SK-N-SH treated with all-trans-retinoic acid at 6 μM for 48 hours (cell line): ENCODE data around the gene SUSD3.

ENCODE experiments used
- ATAC-seq: fragments of 200-7000 bp; cut with Tn5 transposase; 3 replicates; pipeline ENCODE4 v1.9.1; 2020; ENCODE audit warnings: mild to moderate bottlenecking, moderate library complexity
- ARNTL ChIP-seq: fragments of 450-650 bp; formaldehyde crosslinking; IDR thresholded peaks from 2 replicates; pipeline ENCODE4 v1.5.0; 2020; ENCODE audit warnings: low read depth, mild to moderate bottlenecking, moderate library complexity, borderline replicate concordance
- BACH2 ChIP-seq: fragments of 250-450 bp; sonication (Bioruptor Pico); IDR thresholded peaks from 2 replicates; pipeline ENCODE4 v1.9.0; 2021; ENCODE audit warnings: mild to moderate bottlenecking, borderline replicate concordance
- CSDC2 ChIP-seq: fragments of 250-450 bp; sonication (Bioruptor Pico); IDR thresholded peaks from 2 replicates; pipeline ENCODE4 v1.5.0; 2020; ENCODE audit warnings: mild to moderate bottlenecking, moderate library complexity
- ESRRG ChIP-seq: fragments of 250-450 bp; sonication (Bioruptor Pico); IDR thresholded peaks from 2 replicates; pipeline ENCODE4 v1.6.1; 2021; ENCODE audit warnings: mild to moderate bottlenecking
- GLIS3 ChIP-seq: fragments of 250-450 bp; sonication (Bioruptor Pico); IDR thresholded peaks from 2 replicates; pipeline ENCODE4 v1.5.0; 2020; ENCODE audit warnings: mild to moderate bottlenecking, moderate library complexity
- ISL1 ChIP-seq: fragments of 250-450 bp; sonication (Bioruptor Pico); IDR thresholded peaks from 2 replicates; pipeline ENCODE4 v2.1.2; 2022; ENCODE audit warnings: mild to moderate bottlenecking, moderate library complexity
- OSR1 ChIP-seq: fragments of 250-450 bp; sonication (Bioruptor Pico); IDR thresholded peaks from 2 replicates; pipeline ENCODE4 v1.8.0; 2022; ENCODE audit warnings: moderate library complexity, mild to moderate bottlenecking, inconsistent platforms
- PATZ1 ChIP-seq: fragments of 250-450 bp; sonication (Bioruptor Pico); IDR thresholded peaks from 2 replicates; pipeline ENCODE4 v1.8.0; 2020; ENCODE audit warnings: mild to moderate bottlenecking, moderate library complexity, borderline replicate concordance
- POU6F1 ChIP-seq: fragments of 250-450 bp; sonication (Bioruptor Pico); IDR thresholded peaks from 2 replicates; pipeline ENCODE4 v1.8.0; 2021; ENCODE audit warnings: low read depth, mild to moderate bottlenecking, moderate library complexity, borderline replicate concordance
- RARB ChIP-seq: fragments of 250-450 bp; sonication (Bioruptor Pico); IDR thresholded peaks from 2 replicates; pipeline ENCODE4 v1.8.0; 2021; ENCODE audit warnings: mild to moderate bottlenecking, moderate library complexity
- SNAI2 ChIP-seq: fragments of 250-450 bp; sonication (Bioruptor Pico); IDR thresholded peaks from 2 replicates; pipeline ENCODE4 v1.5.0; 2020; ENCODE audit warnings: mild to moderate bottlenecking, moderate library complexity
- TCF4 ChIP-seq: fragments of 250-450 bp; sonication (Bioruptor Pico); IDR thresholded peaks from 2 replicates; pipeline ENCODE4 v1.8.0; 2021; ENCODE audit warnings: mild to moderate bottlenecking, moderate library complexity, borderline replicate concordance
- TOX ChIP-seq: fragments of 250-450 bp; sonication (Bioruptor Pico); IDR thresholded peaks from 2 replicates; pipeline ENCODE4 v1.8.0; 2021; ENCODE audit warnings: mild to moderate bottlenecking, moderate library complexity, borderline replicate concordance
- ZC3H10 ChIP-seq: fragments of 250-450 bp; sonication (Bioruptor Pico); IDR thresholded peaks from 2 replicates; pipeline ENCODE4 v1.5.1; 2021; ENCODE audit warnings: mild to moderate bottlenecking, moderate library complexity
- ZFP3 ChIP-seq: fragments of 250-450 bp; sonication (Bioruptor Pico); IDR thresholded peaks from 2 replicates; pipeline ENCODE4 v1.5.0; 2020; ENCODE audit warnings: mild to moderate bottlenecking, moderate library complexity
- ZFP30 ChIP-seq: fragments of 450-650 bp; formaldehyde crosslinking; IDR thresholded peaks from 2 replicates; pipeline ENCODE4 v1.5.0; 2022; ENCODE audit warnings: mild to moderate bottlenecking, moderate library complexity
- ZNF565 ChIP-seq: fragments of 450-650 bp; formaldehyde crosslinking; conservative IDR thresholded peaks from 2 replicates; pipeline ENCODE4 v1.5.0; 2020; ENCODE audit warnings: low read depth, mild to moderate bottlenecking, moderate library complexity
- ZNF70 ChIP-seq: fragments of 450-650 bp; formaldehyde crosslinking; IDR thresholded peaks from 2 replicates; pipeline ENCODE4 v1.5.0; 2020; ENCODE audit warnings: mild to moderate bottlenecking, moderate library complexity
- TF ChIP-seq, protein P1 (sequence below): fragments of 250-450 bp; sonication (Bioruptor Pico); IDR thresholded peaks from 2 replicates; pipeline ENCODE4 v1.5.1; 2021; ENCODE audit warnings: mild to moderate bottlenecking, moderate library complexity
- TF ChIP-seq, protein P2 (sequence below): fragments of 250-450 bp; sonication (Bioruptor Pico); IDR thresholded peaks from 2 replicates; pipeline ENCODE4 v1.5.1; 2020; ENCODE audit warnings: low read depth, mild to moderate bottlenecking, moderate library complexity
- TF ChIP-seq, protein P3 (sequence below): fragments of 250-450 bp; sonication (Bioruptor Pico); IDR thresholded peaks from 2 replicates; pipeline ENCODE4 v1.5.0; 2020; ENCODE audit warnings: mild to moderate bottlenecking, moderate library complexity

The SUSD3 gene

DNA sequence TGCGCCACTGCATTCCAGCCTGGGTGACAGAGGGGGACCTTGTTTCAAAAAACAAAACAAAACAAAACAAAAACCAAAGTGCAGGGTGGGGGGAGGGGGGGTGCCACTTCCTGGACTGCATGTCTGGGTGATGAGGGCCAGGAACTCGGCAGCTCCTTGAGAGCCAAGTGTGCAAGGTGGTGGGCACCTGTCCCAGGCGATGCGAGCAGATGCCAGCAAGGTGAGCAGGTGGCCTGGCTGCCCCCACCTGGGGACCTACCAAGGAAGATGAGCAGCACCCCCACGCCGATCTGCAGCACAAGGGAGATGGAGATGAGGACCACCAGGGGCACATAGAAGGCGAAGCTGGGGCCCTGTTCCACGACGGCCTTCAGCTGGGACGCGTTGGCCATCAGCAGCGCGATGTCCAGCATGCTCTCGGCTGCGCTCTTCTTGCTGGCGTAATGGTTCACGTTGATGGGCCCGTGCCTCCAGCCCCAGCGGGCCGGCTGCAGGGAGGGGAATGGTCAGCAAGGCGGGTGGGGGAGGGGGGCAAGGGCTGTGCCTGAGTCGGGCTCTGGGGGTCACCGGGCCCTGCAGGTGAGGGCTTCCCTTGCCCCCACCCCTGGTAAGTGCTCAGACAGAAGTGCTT lies 67.8 kb downstream of the SUSD3 start:
- ATAC-seq: no peak
- no peak for TF ChIP-seq ZNF70 (CRISPR knock-in tag)
- TF ChIP-seq OSR1: no peak
- TF ChIP-seq CSDC2 (CRISPR knock-in tag): no peak
- TF ChIP-seq TOX: no peak
- no peak for TF ChIP-seq TCF4 (CRISPR knock-in tag)
- TF ChIP-seq BACH2 (CRISPR knock-in tag): no peak
- TF ChIP-seq, protein P1, sequence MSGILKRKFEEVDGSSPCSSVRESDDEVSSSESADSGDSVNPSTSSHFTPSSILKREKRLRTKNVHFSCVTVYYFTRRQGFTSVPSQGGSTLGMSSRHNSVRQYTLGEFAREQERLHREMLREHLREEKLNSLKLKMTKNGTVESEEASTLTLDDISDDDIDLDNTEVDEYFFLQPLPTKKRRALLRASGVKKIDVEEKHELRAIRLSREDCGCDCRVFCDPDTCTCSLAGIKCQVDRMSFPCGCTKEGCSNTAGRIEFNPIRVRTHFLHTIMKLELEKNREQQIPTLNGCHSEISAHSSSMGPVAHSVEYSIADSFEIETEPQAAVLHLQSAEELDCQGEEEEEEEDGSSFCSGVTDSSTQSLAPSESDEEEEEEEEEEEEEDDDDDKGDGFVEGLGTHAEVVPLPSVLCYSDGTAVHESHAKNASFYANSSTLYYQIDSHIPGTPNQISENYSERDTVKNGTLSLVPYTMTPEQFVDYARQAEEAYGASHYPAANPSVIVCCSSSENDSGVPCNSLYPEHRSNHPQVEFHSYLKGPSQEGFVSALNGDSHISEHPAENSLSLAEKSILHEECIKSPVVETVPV: no peak
- TF ChIP-seq ZC3H10 (CRISPR knock-in tag): no peak
- TF ChIP-seq ARNTL (CRISPR knock-in tag): no peak
- no peak for TF ChIP-seq ZFP30 (CRISPR knock-in tag)
- TF ChIP-seq, protein P2, sequence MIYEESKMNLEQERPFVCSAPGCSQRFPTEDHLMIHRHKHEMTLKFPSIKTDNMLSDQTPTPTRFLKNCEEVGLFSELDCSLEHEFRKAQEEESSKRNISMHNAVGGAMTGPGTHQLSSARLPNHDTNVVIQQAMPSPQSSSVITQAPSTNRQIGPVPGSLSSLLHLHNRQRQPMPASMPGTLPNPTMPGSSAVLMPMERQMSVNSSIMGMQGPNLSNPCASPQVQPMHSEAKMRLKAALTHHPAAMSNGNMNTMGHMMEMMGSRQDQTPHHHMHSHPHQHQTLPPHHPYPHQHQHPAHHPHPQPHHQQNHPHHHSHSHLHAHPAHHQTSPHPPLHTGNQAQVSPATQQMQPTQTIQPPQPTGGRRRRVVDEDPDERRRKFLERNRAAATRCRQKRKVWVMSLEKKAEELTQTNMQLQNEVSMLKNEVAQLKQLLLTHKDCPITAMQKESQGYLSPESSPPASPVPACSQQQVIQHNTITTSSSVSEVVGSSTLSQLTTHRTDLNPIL (CRISPR knock-in tag): no peak
- TF ChIP-seq SNAI2 (CRISPR knock-in tag): no peak
- TF ChIP-seq POU6F1 (CRISPR knock-in tag): no peak
- TF ChIP-seq ZFP3 (CRISPR knock-in tag): no peak

- TF ChIP-seq ISL1 (CRISPR knock-in tag): no peak
- TF ChIP-seq, protein P3, sequence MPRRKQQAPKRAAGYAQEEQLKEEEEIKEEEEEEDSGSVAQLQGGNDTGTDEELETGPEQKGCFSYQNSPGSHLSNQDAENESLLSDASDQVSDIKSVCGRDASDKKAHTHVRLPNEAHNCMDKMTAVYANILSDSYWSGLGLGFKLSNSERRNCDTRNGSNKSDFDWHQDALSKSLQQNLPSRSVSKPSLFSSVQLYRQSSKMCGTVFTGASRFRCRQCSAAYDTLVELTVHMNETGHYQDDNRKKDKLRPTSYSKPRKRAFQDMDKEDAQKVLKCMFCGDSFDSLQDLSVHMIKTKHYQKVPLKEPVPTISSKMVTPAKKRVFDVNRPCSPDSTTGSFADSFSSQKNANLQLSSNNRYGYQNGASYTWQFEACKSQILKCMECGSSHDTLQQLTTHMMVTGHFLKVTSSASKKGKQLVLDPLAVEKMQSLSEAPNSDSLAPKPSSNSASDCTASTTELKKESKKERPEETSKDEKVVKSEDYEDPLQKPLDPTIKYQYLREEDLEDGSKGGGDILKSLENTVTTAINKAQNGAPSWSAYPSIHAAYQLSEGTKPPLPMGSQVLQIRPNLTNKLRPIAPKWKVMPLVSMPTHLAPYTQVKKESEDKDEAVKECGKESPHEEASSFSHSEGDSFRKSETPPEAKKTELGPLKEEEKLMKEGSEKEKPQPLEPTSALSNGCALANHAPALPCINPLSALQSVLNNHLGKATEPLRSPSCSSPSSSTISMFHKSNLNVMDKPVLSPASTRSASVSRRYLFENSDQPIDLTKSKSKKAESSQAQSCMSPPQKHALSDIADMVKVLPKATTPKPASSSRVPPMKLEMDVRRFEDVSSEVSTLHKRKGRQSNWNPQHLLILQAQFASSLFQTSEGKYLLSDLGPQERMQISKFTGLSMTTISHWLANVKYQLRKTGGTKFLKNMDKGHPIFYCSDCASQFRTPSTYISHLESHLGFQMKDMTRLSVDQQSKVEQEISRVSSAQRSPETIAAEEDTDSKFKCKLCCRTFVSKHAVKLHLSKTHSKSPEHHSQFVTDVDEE: no peak
- no peak for TF ChIP-seq ARNTL (CRISPR knock-in tag)
- TF ChIP-seq ZNF565 (CRISPR knock-in tag): no peak
- no peak for TF ChIP-seq CSDC2 (CRISPR knock-in tag)
- no peak for TF ChIP-seq ZFP3 (CRISPR knock-in tag)
- TF ChIP-seq BACH2 (CRISPR knock-in tag): no peak
- no peak for TF ChIP-seq RARB (CRISPR knock-in tag)
- no peak for TF ChIP-seq GLIS3 (CRISPR knock-in tag)
- no peak; the same call in 2 of the 3 replicates for ATAC-seq
Measured at GRCh38 chr9:93126825-93127368, 68.4 kb downstream of the SUSD3 start.

- TF ChIP-seq OSR1 (no peak), ZNF70 (CRISPR knock-in tag) (no peak), RARB (CRISPR knock-in tag) (no peak), BACH2 (CRISPR knock-in tag) (no peak), ESRRG (CRISPR knock-in tag) (no peak), ZFP3 (CRISPR knock-in tag) (no peak), ZNF565 (CRISPR knock-in tag) (no peak), ZFP30 (CRISPR knock-in tag) (no peak), GLIS3 (CRISPR knock-in tag) (no peak), PATZ1 (CRISPR knock-in tag) (no peak), ARNTL (CRISPR knock-in tag) (no peak)
- TF ChIP-seq, protein P2 (CRISPR knock-in tag): no peak
- TF ChIP-seq, protein P3: no peak
- TF ChIP-seq, all 23 proteins: peak for 0
- no peak for ATAC-seq
Measured at GRCh38 chr9:93127395-93127911, 69.0 kb downstream of the SUSD3 start.
